NCI-H526 (cell line): Measurements from ENCODE around the gene RASGRP4.
"Not testable (repeated sequence)": the region's sequence is repeated elsewhere in the genome, so short reads cannot be mapped to it uniquely, and the experiment has no call there.

ENCODE experiments used
- DNase-seq, 2 experiments: peaks; one replicate each; lab custom pipeline; 2025; lab: John Stamatoyannopoulos, UW

RASGRP4 gene

GRCh38 chr19:38417146-38417543 is 8.9 kb downstream of the RASGRP4 start:
- no peak for DNase-seq

DNA sequence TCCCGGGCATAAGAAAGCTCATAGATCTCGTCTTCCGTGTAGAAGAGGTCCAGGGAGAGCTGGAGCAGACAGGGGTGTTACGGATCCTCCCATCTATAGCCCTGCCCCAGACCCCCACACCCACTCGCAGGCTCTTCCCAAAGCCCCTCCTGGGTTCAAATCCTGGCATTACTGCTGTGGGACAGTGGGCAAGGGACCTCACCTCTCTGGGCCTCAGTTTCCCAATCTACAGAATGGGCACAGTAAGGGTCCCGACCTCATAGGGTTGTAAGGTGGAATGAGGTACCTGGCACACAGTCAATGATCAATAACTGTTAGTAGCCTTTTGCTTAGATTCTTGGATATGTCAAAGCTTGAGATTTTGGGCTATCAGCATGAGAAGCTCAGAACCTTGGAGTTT is 12.6 kb downstream of the RASGRP4 start:
- DNase-seq, result no peak

GRCh38 chr19:38412961-38413360 is 13.1 kb downstream of the RASGRP4 start:
- no peak for DNase-seq

- DNase-seq, result no peak
Measured at GRCh38 chr19:38412491-38412890, 13.5 kb downstream of the RASGRP4 start.

DNA sequence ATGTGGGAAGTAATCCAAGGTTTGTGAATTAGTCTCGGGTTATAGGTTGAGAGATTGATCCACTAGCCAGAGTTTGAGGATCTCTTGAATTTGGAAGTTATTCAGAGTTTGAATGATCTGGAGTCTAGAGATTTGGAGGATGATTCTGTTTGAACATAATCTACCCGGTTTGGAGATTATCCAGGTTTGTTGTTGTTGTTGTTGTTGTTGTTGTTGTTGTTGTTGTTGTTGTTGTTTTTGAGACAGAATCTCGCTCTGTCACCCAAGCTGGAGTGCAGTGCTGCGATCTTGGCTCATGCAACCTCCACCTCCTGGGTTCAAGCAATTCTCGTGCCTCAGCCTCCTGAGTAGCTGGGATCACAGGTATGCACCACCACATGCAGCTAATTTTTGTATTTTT is 14.1 kb downstream of the RASGRP4 start:
- not testable (repeated sequence) for DNase-seq

DNA sequence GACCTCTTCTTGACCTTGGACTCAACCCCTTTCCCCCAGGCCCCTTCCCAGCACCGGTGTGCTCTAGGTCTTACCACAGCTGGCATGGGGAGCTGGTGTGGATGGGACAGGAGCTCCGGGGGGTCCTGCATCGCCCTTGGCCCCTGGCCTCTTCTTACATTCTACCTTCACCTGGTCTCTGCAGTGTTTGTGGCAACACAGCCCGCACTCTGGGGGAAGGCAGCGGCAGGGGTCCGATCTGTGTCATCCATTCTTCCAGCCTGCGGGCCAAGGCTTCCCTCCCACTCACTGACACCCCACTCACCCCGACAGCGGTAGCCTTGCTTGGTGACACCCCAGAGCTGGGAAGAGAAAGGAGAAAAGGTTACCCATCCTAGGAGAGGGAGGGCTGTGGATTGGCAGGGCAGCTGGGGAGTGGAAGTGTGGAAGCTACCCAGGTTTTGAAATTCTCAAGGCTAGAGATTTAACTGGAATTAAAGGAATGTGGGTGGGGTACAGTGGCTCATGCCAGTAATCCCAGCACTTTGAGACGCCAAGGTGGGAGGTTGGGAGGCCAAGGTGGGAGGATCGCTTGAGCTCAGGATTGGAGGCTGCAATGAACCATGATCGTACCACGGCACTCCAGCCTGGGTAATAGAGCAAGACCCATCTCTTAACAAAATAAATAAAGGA is 14.8 kb downstream of the RASGRP4 start:
- DNase-seq, result no peak

GRCh38 chr19:38410407-38410806 is 15.6 kb downstream of the RASGRP4 start:
- not testable (repeated sequence) for DNase-seq

DNA sequence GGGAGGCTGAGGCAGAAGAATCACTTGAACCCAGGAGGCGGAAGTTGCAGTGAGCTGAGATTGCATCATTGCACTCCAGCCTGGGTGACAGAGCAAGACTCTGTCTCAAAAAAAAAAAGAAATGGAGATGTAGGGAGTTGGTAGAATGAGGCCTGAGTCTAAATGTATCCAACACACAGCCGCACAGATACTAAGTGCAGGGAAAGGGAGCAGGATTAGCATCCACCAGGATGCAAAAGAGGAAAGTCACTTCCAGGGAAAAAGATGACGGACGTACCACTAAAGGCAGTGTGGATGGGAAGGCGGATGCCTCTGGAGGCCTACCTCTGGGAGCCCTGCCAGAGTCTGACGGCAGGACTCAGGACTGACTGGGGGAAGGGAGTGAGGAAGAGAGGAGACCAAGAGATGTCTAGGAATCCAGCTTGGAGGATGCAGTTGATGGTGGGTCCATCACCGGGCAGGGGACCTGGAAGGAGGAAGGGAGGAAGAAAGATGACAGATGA is 16.3 kb downstream of the RASGRP4 start:
- no peak for DNase-seq

DNA sequence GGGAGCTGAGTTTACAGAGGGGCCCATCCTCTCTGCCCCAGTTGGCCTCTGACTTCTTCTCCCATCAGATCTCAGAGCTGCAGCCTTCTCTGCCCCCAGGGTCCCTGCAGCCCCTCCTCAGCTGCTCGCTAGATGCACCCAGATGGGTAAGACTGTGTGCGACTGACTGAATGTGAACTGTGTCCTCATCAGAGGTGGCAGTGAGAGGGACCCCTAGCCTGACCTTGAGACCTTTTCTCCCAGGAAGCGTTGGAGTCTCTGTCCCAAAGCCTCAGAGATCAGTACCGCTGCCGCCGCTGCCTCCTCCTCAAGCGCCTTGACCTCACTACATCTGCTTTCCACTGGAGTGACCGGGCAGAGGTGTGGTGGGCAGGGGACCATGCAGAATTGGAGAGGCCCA is 20.7 kb downstream of the RASGRP4 start:
- DNase-seq, result no peak

DNA sequence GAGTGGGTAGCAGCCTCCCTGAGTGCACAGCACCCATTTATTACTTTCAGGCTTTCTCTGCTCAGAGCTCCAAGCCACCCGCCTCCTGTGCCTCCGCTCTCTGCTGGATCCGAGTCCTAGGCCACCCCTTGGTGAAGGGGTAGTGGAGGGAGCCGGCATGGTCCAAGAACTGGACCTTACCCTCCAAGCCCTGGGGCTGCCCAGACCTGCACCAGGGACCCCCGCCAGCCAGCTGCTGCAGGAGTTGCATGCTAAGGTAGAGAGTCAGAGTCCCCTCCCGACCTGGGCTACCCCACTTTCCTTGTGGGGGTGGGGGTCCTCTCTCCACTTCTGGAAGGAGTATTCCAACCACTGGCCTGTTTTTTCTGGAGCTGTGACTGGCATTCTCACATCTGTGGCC is 21.2 kb downstream of the RASGRP4 start:
- no peak for DNase-seq

DNA sequence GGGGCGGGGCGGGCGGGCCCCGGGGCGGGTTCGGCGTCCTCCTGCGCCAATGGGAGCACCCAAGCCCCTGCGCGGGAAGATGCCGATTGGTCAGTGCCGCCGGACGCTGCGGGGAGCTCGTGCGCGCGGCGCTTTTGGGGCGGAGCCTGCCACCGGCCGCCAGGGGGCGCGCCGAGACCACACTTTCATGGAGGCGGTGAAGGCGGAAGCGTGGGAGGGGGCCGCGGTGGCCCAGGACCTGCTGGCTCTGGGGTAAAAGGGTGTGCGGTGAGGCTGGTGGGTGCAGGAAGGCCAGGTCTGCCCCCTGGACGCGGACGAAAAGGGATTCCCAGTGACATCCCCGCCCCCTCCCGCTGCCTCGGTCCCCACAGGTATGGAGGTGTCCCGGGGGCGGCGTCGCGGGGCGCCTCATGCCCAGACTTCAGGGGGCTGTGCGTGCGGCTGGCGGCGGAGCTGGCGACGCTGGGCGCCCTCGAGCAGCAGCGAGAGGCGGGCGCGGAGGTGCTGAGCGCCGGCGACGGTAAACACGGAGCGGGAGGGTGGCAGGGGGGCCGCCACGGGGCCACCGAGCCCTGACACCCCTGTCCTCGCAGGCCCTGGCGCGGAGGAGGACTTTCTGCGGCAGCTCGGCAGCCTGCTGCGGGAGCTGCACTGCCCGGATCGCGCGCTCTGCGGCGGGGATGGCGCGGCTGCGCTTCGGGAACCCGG is 22.9 kb downstream of the RASGRP4 start, which contains the start of gene FAM98C:
Gene FAM98C (plus strand): TSS at position 127 of the 708 bp plus-strand sequence. CDS start 61 bp downstream, at position 188.
- peak; percentile 95 to 99 for DNase-seq

GRCh38 chr19:38402623-38402966 is 23.4 kb downstream of the RASGRP4 start:
- no peak for DNase-seq

- DNase-seq, result no peak
Measured at GRCh38 chr19:38401148-38401547, 24.9 kb downstream of the RASGRP4 start.

GRCh38 chr19:38400361-38400760 is 25.7 kb downstream of the RASGRP4 start:
- no peak for DNase-seq

GRCh38 chr19:38399537-38399936 is 26.5 kb downstream of the RASGRP4 start:
- no peak for DNase-seq

- no peak for DNase-seq
Measured at GRCh38 chr19:38399081-38399480, 26.9 kb downstream of the RASGRP4 start.

- DNase-seq, result no peak
Measured at GRCh38 chr19:38395381-38396114, 30.5 kb downstream of the RASGRP4 start.

GRCh38 chr19:38394488-38394887 is 31.5 kb downstream of the RASGRP4 start:
- DNase-seq, result peak in 1 of 2 experiments; percentile 65

DNA sequence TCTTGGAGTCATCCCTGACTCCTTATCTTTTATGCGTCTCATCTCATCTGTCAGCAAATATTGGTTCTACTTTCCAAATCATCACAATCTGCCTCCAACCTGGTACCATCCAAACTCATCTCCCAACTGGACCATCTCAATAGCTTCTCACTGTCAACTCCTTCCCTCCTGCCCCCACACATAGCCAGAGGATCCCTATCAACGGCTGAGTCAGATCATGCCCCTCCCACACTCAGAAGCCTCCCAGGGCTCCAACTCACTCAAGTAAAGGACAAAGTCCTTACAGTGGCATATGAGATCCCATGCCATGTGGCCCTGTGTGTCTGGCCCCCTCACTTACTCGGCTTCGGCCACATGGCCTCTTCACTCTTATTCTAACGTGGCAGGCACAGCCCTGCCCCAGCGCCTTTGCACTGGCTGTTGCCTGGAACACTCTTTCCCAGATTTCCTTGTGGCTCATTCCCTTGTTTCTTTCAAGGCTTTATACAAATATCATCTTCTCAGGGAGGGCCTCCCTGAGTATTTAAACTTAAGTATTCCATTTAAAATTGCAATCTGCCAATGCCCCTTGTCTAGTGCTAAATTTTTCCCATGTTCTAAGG is 33.2 kb downstream of the RASGRP4 start:
- DNase-seq, result no peak

DNA sequence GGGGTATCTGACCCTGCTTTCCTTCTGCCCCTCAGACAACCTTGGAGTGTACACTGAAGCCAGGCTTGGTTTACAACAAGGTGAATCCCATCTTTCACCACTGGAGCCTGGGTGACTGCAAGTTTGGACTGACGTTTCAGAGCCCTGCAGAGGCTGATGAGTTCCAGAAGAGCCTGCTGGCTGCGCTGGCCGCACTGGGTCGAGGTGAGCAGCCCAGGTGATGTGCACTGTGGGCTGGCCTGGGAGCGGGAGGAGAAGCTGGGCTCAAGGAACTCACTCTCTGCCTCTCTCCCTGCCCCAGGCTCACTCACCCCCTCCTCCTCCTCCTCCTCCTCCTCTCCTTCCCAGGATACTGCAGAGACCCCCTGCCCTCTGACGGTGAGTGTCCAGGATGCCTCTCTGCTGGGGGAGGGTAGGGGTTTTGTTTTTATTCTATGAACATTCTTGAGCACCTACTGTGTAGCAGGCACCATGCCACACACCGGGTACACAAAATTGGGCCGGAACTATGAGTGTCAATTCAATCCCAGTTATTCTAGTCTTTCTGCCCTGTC is 34.0 kb downstream of the RASGRP4 start:
- no peak for DNase-seq

DNA sequence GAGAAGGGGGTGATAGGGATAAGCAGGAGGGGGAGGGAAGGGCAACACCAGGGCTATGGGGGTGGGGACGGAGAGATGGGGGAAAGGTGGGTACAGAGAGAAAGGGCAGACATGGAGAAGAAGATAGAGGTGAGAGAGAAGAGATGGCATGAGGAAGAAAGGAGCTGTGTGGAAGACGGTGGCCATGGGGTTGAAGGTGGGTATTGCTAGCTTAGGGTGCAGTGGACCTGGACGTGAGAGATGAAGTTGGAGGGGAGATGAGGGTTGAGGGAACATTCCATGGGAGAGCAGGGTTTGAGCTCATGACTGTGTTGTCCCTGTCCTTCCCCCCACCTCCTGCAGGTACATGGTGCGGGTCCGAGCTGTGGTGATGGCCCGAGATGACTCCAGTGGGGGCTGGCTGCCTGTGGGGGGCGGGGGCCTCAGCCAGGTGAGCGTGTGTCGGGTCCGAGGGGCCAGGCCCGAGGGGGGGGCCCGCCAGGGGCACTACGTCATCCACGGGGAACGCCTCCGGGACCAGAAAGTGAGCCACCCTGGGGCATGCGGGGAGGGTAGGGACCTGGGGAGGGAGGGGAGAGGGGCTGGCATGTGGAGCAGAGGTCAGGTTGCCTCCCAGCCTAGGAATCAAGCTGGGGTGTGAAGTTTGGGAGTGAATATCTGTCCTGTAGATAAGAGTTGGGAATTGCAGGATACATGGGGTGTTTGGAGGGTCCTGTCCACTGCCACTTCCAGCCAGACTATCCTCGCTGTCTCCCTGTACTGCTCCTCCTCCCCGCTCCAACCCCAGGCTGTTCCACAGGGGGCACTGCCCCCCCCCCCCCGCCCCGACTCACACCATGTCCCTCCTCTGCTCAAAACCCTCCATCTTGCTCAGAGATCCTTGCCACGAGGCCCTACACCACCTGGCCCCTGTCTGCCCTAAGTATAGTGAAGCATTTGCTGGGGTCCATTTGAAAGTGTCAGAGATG is 35.8 kb downstream of the RASGRP4 start:
- DNase-seq, result no peak
